Measurements from ENCODE around the gene HM13. TPM values are rescaled to one million over a fixed set of nuclear protein-coding genes. Genes with fewer than 3 reads are reported as not detected.
A peak's percentile ranks its signal among the peaks of the same experiment; 100 is the strongest.
"Not testable (repeated sequence)": the region's sequence is repeated elsewhere in the genome, so short reads cannot be mapped to it uniquely, and the experiment has no call there.

Gene HM13
- 28.2 and 68.1 TPM in 2 replicates for total RNA-seq (2014; rRNA removed; shearing (Covaris generic))

- peaks cover 31% of the 10 kb centered on the region for H3K36me3 ChIP-seq
- H3K9me3 ChIP-seq (replicated peaks) = no peaks in the 10 kb centered on the region
- no peaks in the 10 kb centered on the region for H3K27me3 ChIP-seq (replicated peaks)
- peak within 1 kb of the TSS; percentile 83 for H3K4me3 ChIP-seq
- H3K4me1 ChIP-seq (replicated peaks) = peaks cover 14% of the 10 kb centered on the region
- H3K27ac ChIP-seq = peak within 1 kb of the TSS; percentile 52
- DNase-seq (ENCODE audit: low read depth in 1 of 2, low spot score in 2 of 2) = peak; percentile 92 to 94
Measured at GRCh38 chr20:31514154-31515071, at the start of gene HM13. TSS of gene HM13 (plus strand) at chr20:31514442. CDS start at chr20:31514552, 110 bp downstream.

GRCh38 chr20:31470946-31471345 lies 43.3 kb upstream of the HM13 start:
- H3K36me3 ChIP-seq; H3K4me3 ChIP-seq; H3K4me1 ChIP-seq (replicated peaks); DNase-seq (ENCODE audit: low read depth in 1 of 2, low spot score in 2 of 2); H3K9me3 ChIP-seq (replicated peaks); H3K27ac ChIP-seq: not testable (repeated sequence)
- H3K27me3 ChIP-seq (replicated peaks) = peaks cover 20% of the 10 kb centered on the region

- Histone ChIP-seq H3K27me3 (replicated peaks) (peaks cover 23% of the 10 kb centered on the region), H3K27ac (no peak overlapping the region), H3K36me3 (no peaks in the 10 kb centered on the region), H3K9me3 (replicated peaks) (no peaks in the 10 kb centered on the region), H3K4me1 (replicated peaks) (no peaks in the 10 kb centered on the region), H3K4me3 (no peak overlapping the region)
- no peak for DNase-seq (ENCODE audit: low read depth in 1 of 2, low spot score in 2 of 2)
Measured at GRCh38 chr20:31472395-31473330, 41.6 kb upstream of the HM13 start.

GRCh38 chr20:31473331-31474096 lies 40.7 kb upstream of the HM13 start:
- H3K4me1 ChIP-seq (replicated peaks) = no peaks in the 10 kb centered on the region
- no peaks in the 10 kb centered on the region for H3K9me3 ChIP-seq (replicated peaks)
- H3K27me3 ChIP-seq (replicated peaks) = peaks cover 23% of the 10 kb centered on the region
- H3K4me3 ChIP-seq = no peak overlapping the region
- no peaks in the 10 kb centered on the region for H3K36me3 ChIP-seq
- DNase-seq (ENCODE audit: low read depth in 1 of 2, low spot score in 2 of 2) = no peak
- H3K27ac ChIP-seq = no peak overlapping the region

- no peaks in the 10 kb centered on the region for H3K4me1 ChIP-seq (replicated peaks)
- no peaks in the 10 kb centered on the region for H3K36me3 ChIP-seq
- H3K27ac ChIP-seq = no peak overlapping the region
- peaks cover 23% of the 10 kb centered on the region for H3K27me3 ChIP-seq (replicated peaks)
- no peaks in the 10 kb centered on the region for H3K9me3 ChIP-seq (replicated peaks)
- no peak for DNase-seq (ENCODE audit: low read depth in 1 of 2, low spot score in 2 of 2)
- H3K4me3 ChIP-seq = no peak overlapping the region
Measured at GRCh38 chr20:31474097-31474436, 40.2 kb upstream of the HM13 start.

GRCh38 chr20:31474758-31475427 lies 39.3 kb upstream of the HM13 start, which contains the start of the genes DEFB124 and REM1:
TSS of gene DEFB124 (minus strand) at chr20:31475127. CDS start at chr20:31473013, 2,114 bp downstream.
TSS of gene REM1 (plus strand) at chr20:31475288. CDS start at chr20:31476446, 1,158 bp downstream.
- no peak within 1 kb of the TSS for H3K27ac ChIP-seq
- H3K4me3 ChIP-seq = no peak within 1 kb of the TSS
- peaks cover 23% of the 10 kb centered on the region for H3K27me3 ChIP-seq (replicated peaks)
- H3K36me3 ChIP-seq = no peaks in the 10 kb centered on the region
- no peak for DNase-seq (ENCODE audit: low read depth in 1 of 2, low spot score in 2 of 2)
- no peaks in the 10 kb centered on the region for H3K4me1 ChIP-seq (replicated peaks)
- H3K9me3 ChIP-seq (replicated peaks) = no peaks in the 10 kb centered on the region

- no peak for DNase-seq (ENCODE audit: low read depth in 1 of 2, low spot score in 2 of 2)
- H3K36me3 ChIP-seq = no peaks in the 10 kb centered on the region
- peaks cover 23% of the 10 kb centered on the region for H3K27me3 ChIP-seq (replicated peaks)
- no peak overlapping the region for H3K4me3 ChIP-seq
- H3K4me1 ChIP-seq (replicated peaks) = no peaks in the 10 kb centered on the region
- no peaks in the 10 kb centered on the region for H3K9me3 ChIP-seq (replicated peaks)
- H3K27ac ChIP-seq = no peak overlapping the region
Measured at GRCh38 chr20:31475472-31476293, 38.6 kb upstream of the HM13 start.

- Histone ChIP-seq H3K27me3 (replicated peaks) (peaks cover 23% of the 10 kb centered on the region), H3K9me3 (replicated peaks) (no peaks in the 10 kb centered on the region), H3K36me3 (no peaks in the 10 kb centered on the region), H3K4me1 (replicated peaks) (no peaks in the 10 kb centered on the region), H3K27ac (no peak overlapping the region), H3K4me3 (no peak overlapping the region)
- DNase-seq (ENCODE audit: low read depth in 1 of 2, low spot score in 2 of 2) = no peak
Measured at GRCh38 chr20:31476294-31476585, 38.0 kb upstream of the HM13 start.

- H3K36me3 ChIP-seq = no peaks in the 10 kb centered on the region
- no peak overlapping the region for H3K27ac ChIP-seq
- peaks cover 23% of the 10 kb centered on the region for H3K27me3 ChIP-seq (replicated peaks)
- no peak overlapping the region for H3K4me3 ChIP-seq
- H3K4me1 ChIP-seq (replicated peaks) = no peaks in the 10 kb centered on the region
- no peaks in the 10 kb centered on the region for H3K9me3 ChIP-seq (replicated peaks)
- no peak for DNase-seq (ENCODE audit: low read depth in 1 of 2, low spot score in 2 of 2)
Measured at GRCh38 chr20:31476643-31477215, 37.5 kb upstream of the HM13 start.

- no peak overlapping the region for H3K4me3 ChIP-seq
- no peaks in the 10 kb centered on the region for H3K4me1 ChIP-seq (replicated peaks)
- no peak for DNase-seq (ENCODE audit: low read depth in 1 of 2, low spot score in 2 of 2)
- H3K27ac ChIP-seq = no peak overlapping the region
- H3K36me3 ChIP-seq = no peaks in the 10 kb centered on the region
- H3K9me3 ChIP-seq (replicated peaks) = no peaks in the 10 kb centered on the region
- H3K27me3 ChIP-seq (replicated peaks) = peaks cover 6% of the 10 kb centered on the region; the same call in 1 of the 2 replicates
Measured at GRCh38 chr20:31484001-31484400, 30.2 kb upstream of the HM13 start.

GRCh38 chr20:31485450-31486339 lies 28.5 kb upstream of the HM13 start:
- Histone ChIP-seq H3K9me3 (replicated peaks) (no peaks in the 10 kb centered on the region), H3K27me3 (replicated peaks) (peaks cover 6% of the 10 kb centered on the region; the same call in 1 of the 2 replicates), H3K4me1 (replicated peaks) (no peaks in the 10 kb centered on the region), H3K27ac (no peak overlapping the region), H3K4me3 (no peak overlapping the region), H3K36me3 (no peaks in the 10 kb centered on the region)
- no peak for DNase-seq (ENCODE audit: low read depth in 1 of 2, low spot score in 2 of 2)

All from SJSA1 (cell line).